Esophagus muscularis mucosa (tissue), 3 donors: ENCODE measurements around the gene CFAP54.

Experiments
- CTCF ChIP-seq, 3 experiments: fragments of 200-600 bp in 2 of 3; fragments of 450-650 bp in 1 of 3; sonication (generic) in 2 of 3; IDR thresholded peaks; one replicate each; pipeline ENCODE4 v1.5.1; 2017 to 2019; ENCODE audit warnings: antibody characterized with exemption in 3 of 3, mild to moderate bottlenecking in 2 of 3, moderate library complexity in 1 of 3
- POLR2A ChIP-seq: fragments of 450-650 bp; IDR thresholded peaks from one replicate; pipeline ENCODE4 v1.6.1; 2017; ENCODE audit warnings: antibody characterized with exemption, moderate library complexity, mild to moderate bottlenecking, low read depth

- TF ChIP-seq CTCF (IDR thresholded peaks at IDR 0.05), result no peak
- no peak for TF ChIP-seq POLR2A
These were observed 384.8 kb downstream of the CFAP54 start for GRCh38 chr12:96874211-96874610.
